ENCODE results near the gene ZC3H7A.
A peak's percentile ranks its signal among the peaks of the same experiment; 100 is the strongest.
"Not testable (repeated sequence)": the region's sequence is repeated elsewhere in the genome, so short reads cannot be mapped to it uniquely, and the experiment has no call there.

ZC3H7A gene

GRCh38 chr16:11794447-11794846 lies 2.6 kb downstream of the ZC3H7A start:
- H3K4me3 ChIP-seq (ENCODE audit: low read depth, low read length): no peak overlapping the region
- no peak for TF ChIP-seq CTCF (conservative IDR thresholded peaks at IDR 0.05; ENCODE audit: low read depth, low read length)
- no peak for DNase-seq (ENCODE audit: low read depth)

DNA sequence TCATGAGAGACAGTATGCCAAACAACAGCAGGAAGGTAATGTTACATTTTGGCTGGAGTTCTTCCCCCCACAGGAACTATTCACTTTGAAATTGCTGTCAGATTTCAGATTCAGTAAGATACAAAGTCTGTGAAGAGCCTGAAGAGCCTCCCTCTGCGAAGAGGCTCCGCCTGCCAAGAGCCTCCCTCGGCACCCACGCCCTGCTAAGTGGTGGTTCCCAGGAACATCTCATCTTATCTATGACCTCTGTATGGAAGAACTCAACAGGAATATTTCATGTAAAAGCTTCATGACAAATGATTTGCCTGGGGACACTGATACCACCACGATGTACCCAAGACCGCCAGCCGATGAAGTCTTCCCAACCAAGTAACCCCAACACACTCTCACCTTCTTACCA lies 3.2 kb downstream of the ZC3H7A start:
- no peak overlapping the region for H3K4me3 ChIP-seq (ENCODE audit: low read depth, low read length)
- TF ChIP-seq CTCF (conservative IDR thresholded peaks at IDR 0.05; ENCODE audit: low read depth, low read length): no peak
- peak; percentile 56 for DNase-seq (ENCODE audit: low read depth)

DNA sequence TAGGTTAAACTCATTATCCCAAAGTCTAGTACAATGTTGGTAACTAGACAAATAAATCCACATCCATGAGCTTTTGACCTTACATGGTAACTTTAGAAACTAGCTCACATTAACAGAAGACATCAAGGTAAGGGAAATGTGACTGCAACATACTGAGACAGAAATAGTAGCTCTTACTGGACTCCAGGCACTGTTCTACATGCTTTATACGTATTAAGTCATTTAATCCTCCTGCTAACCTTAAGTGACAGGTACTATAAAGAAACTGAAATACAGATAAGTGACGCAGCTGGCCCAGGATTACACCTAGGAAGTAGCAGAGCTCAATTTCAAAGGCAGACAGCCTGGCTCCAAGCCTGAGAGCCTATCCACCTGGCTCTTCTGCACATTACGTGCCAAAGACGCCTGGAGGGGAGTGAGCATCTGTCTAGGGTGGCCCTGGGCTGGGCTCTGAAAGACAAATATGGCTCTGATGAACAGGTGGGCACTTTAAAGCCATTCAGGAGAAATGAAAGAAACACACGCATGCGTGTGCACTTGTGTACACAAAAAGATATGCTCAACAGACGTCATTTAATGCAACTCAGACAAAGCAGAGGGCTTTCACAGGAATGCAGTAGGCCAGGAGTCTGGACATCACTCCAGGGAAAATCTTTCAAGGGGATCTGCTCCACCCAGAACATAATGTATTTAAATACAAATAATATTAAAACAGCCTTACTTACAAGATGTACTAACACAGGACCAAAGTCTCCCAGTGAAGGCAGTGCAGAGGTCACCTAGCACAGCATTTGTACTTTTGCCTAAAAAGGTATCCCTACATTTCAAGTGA lies 4.4 kb downstream of the ZC3H7A start:
- H3K4me3 ChIP-seq (ENCODE audit: low read depth, low read length): no peak overlapping the region
- DNase-seq (ENCODE audit: low read depth): no peak
- TF ChIP-seq CTCF (conservative IDR thresholded peaks at IDR 0.05; ENCODE audit: low read depth, low read length): no peak

GRCh38 chr16:11791144-11791828 lies 5.8 kb downstream of the ZC3H7A start:
- TF ChIP-seq CTCF (conservative IDR thresholded peaks at IDR 0.05; ENCODE audit: low read depth, low read length): no peak
- no peak overlapping the region for H3K4me3 ChIP-seq (ENCODE audit: low read depth, low read length)
- no peak for DNase-seq (ENCODE audit: low read depth)

DNA sequence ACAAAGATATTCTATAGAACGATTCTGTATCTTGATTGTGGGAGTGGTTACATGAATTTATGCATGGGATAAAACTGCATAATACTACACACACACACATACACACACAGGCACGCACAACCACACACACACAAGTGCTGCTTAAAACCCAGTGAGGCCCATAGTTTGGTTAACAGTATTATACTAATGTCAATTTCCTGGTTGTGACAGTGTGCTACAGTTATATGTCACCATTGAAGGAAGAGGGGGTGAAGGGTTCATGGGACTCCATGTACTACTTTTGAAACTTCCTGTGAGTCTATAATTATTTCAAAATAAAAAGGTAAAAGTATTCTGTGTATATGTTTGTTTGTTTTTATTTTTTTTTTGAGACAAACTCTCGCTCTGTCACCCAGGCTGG lies 8.1 kb downstream of the ZC3H7A start:
- H3K4me3 ChIP-seq (ENCODE audit: low read depth, low read length): no peak overlapping the region
- no peak for DNase-seq (ENCODE audit: low read depth)
- no peak for TF ChIP-seq CTCF (conservative IDR thresholded peaks at IDR 0.05; ENCODE audit: low read depth, low read length)

- not testable (repeated sequence) for DNase-seq (ENCODE audit: low read depth); H3K4me3 ChIP-seq (ENCODE audit: low read depth, low read length)
Observed at GRCh38 chr16:11784980-11785599, 12.0 kb downstream of the ZC3H7A start.

DNA sequence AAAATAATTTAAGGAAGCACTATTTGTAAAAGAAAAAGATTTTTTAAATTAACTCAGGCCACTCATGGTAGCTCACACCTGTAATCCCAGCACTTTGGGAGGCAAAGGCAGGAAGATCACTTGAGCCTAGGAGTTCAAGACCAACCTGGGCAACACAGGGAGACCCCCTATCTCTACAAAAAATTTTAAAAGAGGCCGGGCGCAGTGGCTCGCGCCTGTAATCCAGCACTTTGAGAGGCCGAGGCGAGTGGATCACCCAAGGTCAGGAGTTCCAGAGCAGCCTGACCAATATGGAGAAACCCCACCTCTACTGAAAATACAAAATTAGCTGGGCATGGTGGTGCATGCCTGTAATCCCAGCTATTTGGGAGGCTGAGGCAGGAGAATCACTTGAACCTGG lies 12.7 kb downstream of the ZC3H7A start:
- DNase-seq (ENCODE audit: low read depth); H3K4me3 ChIP-seq (ENCODE audit: low read depth, low read length): not testable (repeated sequence)

DNA sequence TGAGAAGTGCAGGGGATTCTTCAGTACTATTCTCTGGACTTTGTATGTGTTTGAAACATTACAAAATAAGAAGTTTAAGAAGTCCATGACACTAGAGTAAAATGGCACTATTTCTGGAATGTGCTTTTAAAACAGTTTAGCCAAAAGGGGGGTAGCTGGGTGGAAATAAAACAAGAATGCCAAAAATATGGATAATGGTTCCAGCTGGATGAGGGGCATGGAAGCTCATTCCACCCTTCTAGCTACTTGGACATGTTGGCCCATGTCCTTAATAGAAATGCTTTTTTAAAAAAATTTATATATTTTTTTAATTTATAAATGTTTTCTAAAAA lies 13.1 kb downstream of the ZC3H7A start:
- DNase-seq (ENCODE audit: low read depth): no peak
- no peak for TF ChIP-seq CTCF (conservative IDR thresholded peaks at IDR 0.05; ENCODE audit: low read depth, low read length)
- H3K4me3 ChIP-seq (ENCODE audit: low read depth, low read length): no peak overlapping the region

Data from choroid plexus epithelial cell (primary cell).